ENCODE results near the gene SERPINE3.

The SERPINE3 gene

DNA sequence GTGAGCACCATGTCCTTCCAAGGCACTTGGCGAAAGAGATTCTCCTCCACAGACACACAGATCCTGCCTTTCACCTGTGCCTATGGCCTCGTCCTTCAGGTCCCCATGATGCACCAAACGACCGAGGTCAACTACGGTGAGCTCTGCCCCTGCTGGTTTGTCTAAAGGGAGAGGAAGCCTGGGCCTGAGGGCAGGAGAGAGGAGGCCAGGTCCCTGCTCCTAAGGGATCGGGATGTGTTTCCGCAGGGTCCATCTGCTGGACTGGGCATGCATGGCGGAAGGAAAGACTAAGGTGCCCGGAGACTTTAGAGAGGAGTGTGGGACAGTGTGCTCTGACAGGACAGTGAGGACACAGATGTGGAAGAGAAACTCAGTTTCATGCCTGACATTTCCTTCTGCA, 7.6 kb downstream of the SERPINE3 start:
- no peak overlapping the region for H3K4me3 ChIP-seq (ENCODE audit: low read length)
- H3K27me3 ChIP-seq (ENCODE audit: insufficient read depth, low read length, poor library complexity), result no peaks in the 10 kb centered on the region
- no peaks in the 10 kb centered on the region for H3K79me2 ChIP-seq (ENCODE audit: control insufficient read depth, insufficient read depth, low read length)
- no peak overlapping the region for H3K23ac ChIP-seq (ENCODE audit: low read length)
- no peak overlapping the region for H3K9ac ChIP-seq (ENCODE audit: low read length)
- no peaks in the 10 kb centered on the region for H3K4me1 ChIP-seq (ENCODE audit: control insufficient read depth, low read depth, low read length)
- H4K8ac ChIP-seq (ENCODE audit: low read depth, low read length), result no peak overlapping the region
- H3K27ac ChIP-seq (ENCODE audit: low read depth, low read length), result no peak overlapping the region
- H4K5ac ChIP-seq (ENCODE audit: low read length), result no peak overlapping the region
- H3K4me2 ChIP-seq (ENCODE audit: low read length), result no peak overlapping the region
- H3K79me1 ChIP-seq (ENCODE audit: low read length), result no peaks in the 10 kb centered on the region
- no peak overlapping the region for H2BK5ac ChIP-seq (ENCODE audit: low read length)
- no peak overlapping the region for H2AK5ac ChIP-seq (ENCODE audit: low read length)
- no peaks in the 10 kb centered on the region for H3K36me3 ChIP-seq (ENCODE audit: control insufficient read depth, insufficient read depth, low read length)
- H3K18ac ChIP-seq (ENCODE audit: low read length), result no peak overlapping the region
- no peak overlapping the region for H2BK120ac ChIP-seq (ENCODE audit: low read depth, low read length)
- no CpG with 5 or more reads among the region's 9 CpGs for WGBS (ENCODE audit: extremely low coverage, insufficient coverage, low lambda C conversion rate)
- no peak overlapping the region for H2BK15ac ChIP-seq (replicated peaks; ENCODE audit: low read depth)
- H3K4ac ChIP-seq (ENCODE audit: low read depth, low read length), result no peak overlapping the region
- DNase-seq, result peak; percentile 56
- no peak overlapping the region for H3K56ac ChIP-seq (ENCODE audit: low read length)

DNA sequence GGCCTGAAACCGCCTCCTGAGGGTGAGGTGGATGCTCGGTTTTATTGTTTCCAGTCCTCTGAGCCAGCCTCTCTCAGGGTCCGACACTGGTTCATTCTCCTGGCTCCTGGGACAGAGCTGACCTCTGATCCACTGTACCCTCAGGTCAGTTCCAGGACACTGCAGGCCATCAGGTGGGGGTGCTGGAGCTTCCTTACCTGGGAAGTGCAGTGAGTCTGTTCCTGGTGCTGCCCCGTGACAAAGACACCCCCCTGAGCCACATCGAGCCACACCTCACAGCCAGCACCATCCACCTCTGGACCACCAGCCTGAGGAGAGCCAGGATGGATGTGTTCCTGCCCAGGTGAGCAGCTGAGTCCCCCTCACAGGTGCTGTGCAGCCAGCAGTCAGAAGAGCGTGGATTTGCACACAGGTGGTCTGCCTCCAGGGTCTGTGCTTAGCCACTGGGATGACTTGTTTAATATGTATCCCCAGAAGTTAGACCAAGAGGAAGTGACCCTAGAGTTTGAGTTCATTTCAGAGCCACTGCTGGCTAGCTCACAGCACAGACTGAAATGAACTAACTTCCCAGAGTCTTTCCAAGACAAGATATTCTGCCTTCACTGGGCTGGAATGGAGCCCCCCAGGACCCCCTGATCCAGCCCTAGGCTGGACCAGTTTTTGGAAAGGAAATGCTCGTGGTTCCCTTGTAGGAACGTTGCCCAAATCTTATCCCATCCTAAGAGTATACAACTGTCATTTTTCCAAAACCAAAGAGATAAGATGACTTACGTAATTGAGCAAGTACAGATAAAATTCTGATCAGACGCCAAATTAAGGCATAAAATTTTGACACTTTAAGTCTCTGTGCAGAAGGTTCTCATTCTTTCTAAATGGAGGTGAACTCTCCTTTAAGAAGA, 8.8 kb downstream of the SERPINE3 start:
- H2BK120ac ChIP-seq (ENCODE audit: low read depth, low read length), result no peak overlapping the region
- H3K9ac ChIP-seq (ENCODE audit: low read length), result no peak overlapping the region
- H3K56ac ChIP-seq (ENCODE audit: low read length), result no peak overlapping the region
- no peak overlapping the region for H2BK5ac ChIP-seq (ENCODE audit: low read length)
- H4K5ac ChIP-seq (ENCODE audit: low read length), result no peak overlapping the region
- H3K79me1 ChIP-seq (ENCODE audit: low read length), result no peaks in the 10 kb centered on the region
- no peak overlapping the region for H2AK5ac ChIP-seq (ENCODE audit: low read length)
- no peak overlapping the region for H3K18ac ChIP-seq (ENCODE audit: low read length)
- H3K4me1 ChIP-seq (ENCODE audit: control insufficient read depth, low read depth, low read length), result no peaks in the 10 kb centered on the region
- no peaks in the 10 kb centered on the region for H3K27me3 ChIP-seq (ENCODE audit: insufficient read depth, low read length, poor library complexity)
- no peak overlapping the region for H3K4ac ChIP-seq (ENCODE audit: low read depth, low read length)
- H3K27ac ChIP-seq (ENCODE audit: low read depth, low read length), result no peak overlapping the region
- no peak for DNase-seq
- no peak overlapping the region for H3K4me3 ChIP-seq (ENCODE audit: low read length)
- no peak overlapping the region for H2BK15ac ChIP-seq (replicated peaks; ENCODE audit: low read depth)
- no peak overlapping the region for H3K4me2 ChIP-seq (ENCODE audit: low read length)
- no peaks in the 10 kb centered on the region for H3K79me2 ChIP-seq (ENCODE audit: control insufficient read depth, insufficient read depth, low read length)
- WGBS (ENCODE audit: extremely low coverage, insufficient coverage, low lambda C conversion rate), result no CpG with 5 or more reads among the region's 10 CpGs
- no peak overlapping the region for H4K8ac ChIP-seq (ENCODE audit: low read depth, low read length)
- H3K23ac ChIP-seq (ENCODE audit: low read length), result no peak overlapping the region
- no peaks in the 10 kb centered on the region for H3K36me3 ChIP-seq (ENCODE audit: control insufficient read depth, insufficient read depth, low read length)

DNA sequence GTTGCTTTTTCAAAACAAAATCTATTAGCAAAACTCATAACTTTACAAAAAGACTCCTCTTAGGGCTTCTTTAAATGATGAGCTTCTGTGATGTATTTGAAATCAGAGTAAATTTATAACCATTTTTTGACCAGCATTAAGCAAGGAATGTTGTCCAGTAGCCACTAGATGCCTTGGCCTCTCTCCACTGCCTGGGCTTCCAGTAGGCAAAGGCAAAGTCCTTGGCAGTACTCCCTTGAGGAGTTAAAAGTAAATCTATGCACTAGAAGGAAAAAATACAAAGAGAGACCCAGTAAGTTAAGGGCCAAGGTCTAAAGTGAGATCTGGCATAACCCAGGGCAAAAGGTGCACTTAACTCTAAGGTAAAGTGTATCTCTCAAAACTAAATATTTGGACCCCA, 9.5 kb downstream of the SERPINE3 start:
- no peak overlapping the region for H2BK120ac ChIP-seq (ENCODE audit: low read depth, low read length)
- no peak overlapping the region for H2BK5ac ChIP-seq (ENCODE audit: low read length)
- H3K4me2 ChIP-seq (ENCODE audit: low read length), result no peak overlapping the region
- no peak overlapping the region for H3K27ac ChIP-seq (ENCODE audit: low read depth, low read length)
- H3K27me3 ChIP-seq (ENCODE audit: insufficient read depth, low read length, poor library complexity), result no peaks in the 10 kb centered on the region
- no peak overlapping the region for H2BK15ac ChIP-seq (replicated peaks; ENCODE audit: low read depth)
- no peak overlapping the region for H4K5ac ChIP-seq (ENCODE audit: low read length)
- H3K4me1 ChIP-seq (ENCODE audit: control insufficient read depth, low read depth, low read length), result no peaks in the 10 kb centered on the region
- no peak overlapping the region for H3K23ac ChIP-seq (ENCODE audit: low read length)
- H3K9ac ChIP-seq (ENCODE audit: low read length), result no peak overlapping the region
- H3K4ac ChIP-seq (ENCODE audit: low read depth, low read length), result no peak overlapping the region
- no peak overlapping the region for H3K56ac ChIP-seq (ENCODE audit: low read length)
- no peak overlapping the region for H3K18ac ChIP-seq (ENCODE audit: low read length)
- H4K8ac ChIP-seq (ENCODE audit: low read depth, low read length), result no peak overlapping the region
- H3K79me1 ChIP-seq (ENCODE audit: low read length), result no peaks in the 10 kb centered on the region
- H3K79me2 ChIP-seq (ENCODE audit: control insufficient read depth, insufficient read depth, low read length), result no peaks in the 10 kb centered on the region
- no peak overlapping the region for H2AK5ac ChIP-seq (ENCODE audit: low read length)
- no peaks in the 10 kb centered on the region for H3K36me3 ChIP-seq (ENCODE audit: control insufficient read depth, insufficient read depth, low read length)
- H3K4me3 ChIP-seq (ENCODE audit: low read length), result no peak overlapping the region
- no peak for DNase-seq

DNA sequence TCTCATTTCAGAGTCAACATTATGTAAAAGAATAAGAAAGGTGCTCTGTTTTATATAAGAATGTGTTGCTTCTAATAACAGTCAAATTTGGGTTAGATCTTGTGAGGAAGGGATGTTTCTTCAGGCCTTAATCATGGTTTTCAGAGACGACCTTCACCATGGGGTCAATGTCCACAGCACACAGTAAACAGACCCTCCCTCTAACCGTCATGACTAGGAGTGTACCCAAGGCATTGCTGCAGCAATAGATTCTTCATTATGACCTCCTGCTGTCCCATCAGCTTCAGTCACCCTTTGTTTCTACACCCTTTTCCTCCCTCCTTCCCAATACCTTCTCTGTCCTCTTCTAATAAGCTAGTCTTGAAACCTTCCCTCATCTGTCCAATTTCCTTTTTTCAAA, 15.7 kb downstream of the SERPINE3 start:
- H3K36me3 ChIP-seq (ENCODE audit: control insufficient read depth, insufficient read depth, low read length), result no peaks in the 10 kb centered on the region
- no peak for DNase-seq

DNA sequence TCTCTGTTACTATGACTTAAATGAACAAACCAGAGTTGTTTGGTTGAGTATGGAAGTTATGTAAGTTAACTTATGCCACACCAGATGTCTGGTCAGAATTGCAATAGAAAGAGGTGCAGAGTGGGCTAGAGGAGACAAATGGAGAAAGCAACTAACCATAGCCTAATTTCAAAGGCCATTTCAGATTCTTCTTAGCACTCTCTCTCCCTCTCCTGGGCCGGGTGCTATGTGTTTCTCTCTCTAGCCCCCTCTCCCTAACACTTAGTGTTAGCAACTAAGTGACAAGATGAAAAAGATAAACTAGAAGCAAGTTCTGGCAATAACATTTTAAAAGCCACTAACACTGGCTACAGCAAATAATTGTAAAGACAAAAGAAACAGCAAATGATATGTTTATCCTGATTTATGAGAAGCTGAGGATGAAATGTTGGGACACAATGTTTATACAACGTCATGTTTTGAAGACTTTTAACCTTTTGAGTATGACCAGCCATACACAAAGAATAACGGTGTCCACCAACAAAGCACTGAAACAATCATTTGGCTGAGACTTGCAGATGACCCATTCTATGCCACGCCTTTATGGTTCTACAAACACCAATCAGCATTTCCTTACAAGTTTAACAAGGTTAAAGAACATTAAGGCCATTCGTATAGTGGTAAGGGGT, 18.6 kb downstream of the SERPINE3 start:
- no peak overlapping the region for H4K8ac ChIP-seq (ENCODE audit: low read depth, low read length)
- no peak overlapping the region for H3K4ac ChIP-seq (ENCODE audit: low read depth, low read length)
- H3K27ac ChIP-seq (ENCODE audit: low read depth, low read length), result no peak overlapping the region

More for the DNA sequence above, 15.7 kb downstream of the SERPINE3 start:
- no peak overlapping the region for H3K18ac ChIP-seq (ENCODE audit: low read length)
- WGBS (ENCODE audit: extremely low coverage, insufficient coverage, low lambda C conversion rate), result no CpG with 5 or more reads among the region's 2 CpGs
- H3K27me3 ChIP-seq (ENCODE audit: insufficient read depth, low read length, poor library complexity), result no peaks in the 10 kb centered on the region
- no peak overlapping the region for H3K4me2 ChIP-seq (ENCODE audit: low read length)
- H3K4me1 ChIP-seq (ENCODE audit: control insufficient read depth, low read depth, low read length), result no peaks in the 10 kb centered on the region
- no peak overlapping the region for H3K4me3 ChIP-seq (ENCODE audit: low read length)
- no peak overlapping the region for H4K5ac ChIP-seq (ENCODE audit: low read length)
- no peak overlapping the region for H3K9ac ChIP-seq (ENCODE audit: low read length)
- no peak overlapping the region for H3K4ac ChIP-seq (ENCODE audit: low read depth, low read length)
- no peak overlapping the region for H2BK5ac ChIP-seq (ENCODE audit: low read length)
- H3K79me1 ChIP-seq (ENCODE audit: low read length), result no peaks in the 10 kb centered on the region
- no peak overlapping the region for H3K56ac ChIP-seq (ENCODE audit: low read length)
- H2AK5ac ChIP-seq (ENCODE audit: low read length), result no peak overlapping the region
- H2BK120ac ChIP-seq (ENCODE audit: low read depth, low read length), result no peak overlapping the region
- H3K79me2 ChIP-seq (ENCODE audit: control insufficient read depth, insufficient read depth, low read length), result no peaks in the 10 kb centered on the region
- H3K23ac ChIP-seq (ENCODE audit: low read length), result no peak overlapping the region
- H4K8ac ChIP-seq (ENCODE audit: low read depth, low read length), result no peak overlapping the region
- no peak overlapping the region for H3K27ac ChIP-seq (ENCODE audit: low read depth, low read length)
- H2BK15ac ChIP-seq (replicated peaks; ENCODE audit: low read depth), result no peak overlapping the region

More for the DNA sequence above, 18.6 kb downstream of the SERPINE3 start:
- no peaks in the 10 kb centered on the region for H3K4me1 ChIP-seq (ENCODE audit: control insufficient read depth, low read depth, low read length)
- no peak overlapping the region for H3K18ac ChIP-seq (ENCODE audit: low read length)
- no peak overlapping the region for H3K9ac ChIP-seq (ENCODE audit: low read length)
- peak; percentile 24 for DNase-seq
- H2BK15ac ChIP-seq (replicated peaks; ENCODE audit: low read depth), result no peak overlapping the region
- no peak overlapping the region for H2AK5ac ChIP-seq (ENCODE audit: low read length)
- no peak overlapping the region for H3K4me3 ChIP-seq (ENCODE audit: low read length)
- H3K79me2 ChIP-seq (ENCODE audit: control insufficient read depth, insufficient read depth, low read length), result no peaks in the 10 kb centered on the region
- H3K79me1 ChIP-seq (ENCODE audit: low read length), result no peaks in the 10 kb centered on the region
- no peak overlapping the region for H4K5ac ChIP-seq (ENCODE audit: low read length)
- no peaks in the 10 kb centered on the region for H3K27me3 ChIP-seq (ENCODE audit: insufficient read depth, low read length, poor library complexity)
- H3K56ac ChIP-seq (ENCODE audit: low read length), result no peak overlapping the region
- no CpG with 5 or more reads among the region's 5 CpGs for WGBS (ENCODE audit: extremely low coverage, insufficient coverage, low lambda C conversion rate)
- H2BK120ac ChIP-seq (ENCODE audit: low read depth, low read length), result no peak overlapping the region
- no peaks in the 10 kb centered on the region for H3K36me3 ChIP-seq (ENCODE audit: control insufficient read depth, insufficient read depth, low read length)
- H3K4me2 ChIP-seq (ENCODE audit: low read length), result no peak overlapping the region
- no peak overlapping the region for H3K23ac ChIP-seq (ENCODE audit: low read length)
- H2BK5ac ChIP-seq (ENCODE audit: low read length), result no peak overlapping the region

Data from mesendoderm (in vitro differentiated cells).